Stimulated activated CD4-positive, alpha-beta T cell treated with anti-CD3 and anti-CD28 coated beads, TNF-alpha, amount 100 ng/mL, for 4 hours (primary cell): ENCODE results near the gene TMEM8B.

Experiments used
- DNase-seq, 3 experiments: peaks; one replicate each; pipeline ENCODE4 v3.0.0-alpha.2; 2020; ENCODE audit warnings: low read depth in 3 of 3

The TMEM8B gene

DNA sequence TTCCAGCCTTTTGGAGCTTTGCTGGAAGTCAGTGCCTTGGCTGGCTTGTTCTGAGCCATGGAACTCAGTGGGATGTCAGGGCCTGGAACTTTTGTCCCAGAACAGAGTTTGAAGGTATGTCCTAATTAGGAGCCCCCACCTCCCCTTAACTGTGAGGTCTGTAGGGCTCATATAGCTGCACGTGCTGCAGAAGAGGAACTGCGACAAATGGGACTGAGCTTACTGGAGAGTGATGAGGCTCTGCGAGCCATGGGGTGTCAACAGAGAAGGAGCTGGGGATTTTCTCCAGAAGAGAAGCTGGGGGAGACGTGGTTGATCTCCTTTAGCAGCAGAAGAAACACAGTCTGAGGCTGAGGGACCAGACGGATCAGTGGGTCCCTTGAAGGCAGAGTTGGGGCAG is 10.9 kb downstream of the TMEM8B start:
- DNase-seq: no peak

DNA sequence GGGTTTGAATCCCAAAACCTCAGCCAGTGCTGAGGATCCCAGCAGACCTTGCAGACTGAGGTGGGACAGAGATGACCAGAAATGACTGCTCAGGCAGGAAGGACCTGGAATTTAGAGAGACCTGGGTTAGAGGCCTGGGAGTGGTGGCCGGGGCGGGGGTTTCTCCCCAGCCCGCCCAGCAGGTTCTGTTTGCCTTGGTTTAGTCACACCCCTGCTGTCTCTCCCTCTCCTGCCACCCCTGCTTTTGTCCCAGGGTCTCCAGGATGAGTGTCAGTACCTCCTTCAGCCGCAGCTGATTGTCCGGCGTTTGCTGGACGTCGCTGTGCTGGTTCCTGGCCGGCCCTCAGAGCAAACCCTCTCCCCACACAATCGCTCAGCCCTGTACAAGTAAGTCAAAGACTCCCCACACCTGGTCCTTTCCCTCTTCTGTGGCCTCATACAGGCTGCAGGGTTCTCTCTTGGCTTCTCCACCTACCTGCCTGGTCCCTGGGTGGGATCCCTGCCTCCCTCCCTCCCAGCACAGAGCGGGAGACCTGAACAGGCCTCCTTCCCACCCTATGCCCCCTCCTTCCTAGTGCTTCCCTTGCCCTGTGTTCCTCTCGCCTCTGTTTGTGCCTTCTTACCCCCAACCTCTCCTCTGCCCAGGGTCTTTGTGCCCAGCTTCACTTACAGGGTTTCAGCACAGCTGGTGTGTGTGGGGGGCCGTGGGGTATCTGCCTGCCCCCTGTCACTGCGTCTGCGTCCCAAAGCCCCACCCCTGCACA is 12.0 kb downstream of the TMEM8B start:
- DNase-seq: no peak

DNA sequence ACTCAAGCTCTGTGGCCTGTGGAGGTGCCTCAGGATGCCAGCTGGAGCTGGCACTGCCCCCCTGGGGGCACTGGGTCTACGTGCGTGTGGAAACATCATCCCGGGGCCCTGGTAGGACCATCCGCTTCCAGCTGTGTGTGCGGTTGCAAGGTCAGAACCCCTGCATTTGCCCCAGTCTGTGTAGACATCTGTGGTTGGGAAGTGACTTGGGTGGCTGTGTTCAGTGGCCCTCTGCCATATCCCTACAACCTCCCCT is 12.5 kb downstream of the TMEM8B start:
- no peak for DNase-seq

DNA sequence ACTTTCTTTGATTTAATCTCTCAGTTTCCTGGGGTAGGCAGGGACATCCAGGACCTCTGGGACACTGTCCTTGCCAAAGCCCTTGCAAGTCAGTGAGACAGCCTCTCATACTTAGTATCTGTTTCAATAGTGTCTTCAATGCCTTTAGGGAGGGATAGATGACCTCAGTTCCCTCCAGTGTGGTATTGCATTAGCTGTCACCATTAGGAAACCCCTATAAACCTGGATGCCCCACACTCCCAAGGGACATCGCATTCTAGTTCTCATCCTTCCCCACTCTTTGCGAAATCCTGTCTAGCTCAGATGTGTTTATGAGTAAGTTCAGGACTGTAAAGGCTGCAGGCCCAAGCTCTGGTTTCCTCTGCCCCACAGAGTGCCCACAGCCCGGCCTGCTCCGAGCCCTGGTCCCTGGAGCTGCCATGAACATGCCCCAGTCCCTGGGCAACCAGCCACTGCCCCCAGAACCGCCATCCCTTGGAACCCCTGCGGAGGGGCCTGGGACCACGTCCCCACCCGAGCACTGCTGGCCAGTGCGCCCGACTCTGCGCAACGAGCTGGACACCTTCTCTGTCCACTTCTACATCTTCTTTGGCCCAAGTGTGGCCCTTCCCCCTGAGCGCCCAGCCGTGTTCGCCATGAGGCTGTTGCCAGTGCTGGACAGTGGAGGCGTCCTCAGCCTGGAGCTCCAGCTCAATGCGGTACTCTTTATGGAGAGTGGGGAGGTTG is 13.2 kb downstream of the TMEM8B start:
- DNase-seq: no peak

DNA sequence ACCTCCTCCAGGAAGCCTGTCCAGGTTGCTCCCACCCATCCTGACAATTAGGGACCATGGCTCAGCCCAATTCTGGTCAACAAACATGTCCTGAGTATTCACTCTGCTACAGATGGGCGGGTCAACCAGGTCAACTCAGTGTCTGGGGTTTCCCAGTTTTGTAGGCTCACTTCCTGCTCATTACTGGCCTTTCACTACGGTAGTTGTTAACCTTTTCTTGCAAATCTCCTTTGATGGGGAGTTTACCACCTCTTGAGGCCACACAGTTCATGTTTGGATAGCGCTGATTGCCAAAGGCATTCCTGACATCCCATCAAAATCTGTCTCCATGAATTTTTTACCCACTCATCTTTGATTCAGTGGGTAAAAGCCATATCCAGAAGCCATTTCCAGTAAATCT is 13.8 kb downstream of the TMEM8B start:
- no peak for DNase-seq

DNA sequence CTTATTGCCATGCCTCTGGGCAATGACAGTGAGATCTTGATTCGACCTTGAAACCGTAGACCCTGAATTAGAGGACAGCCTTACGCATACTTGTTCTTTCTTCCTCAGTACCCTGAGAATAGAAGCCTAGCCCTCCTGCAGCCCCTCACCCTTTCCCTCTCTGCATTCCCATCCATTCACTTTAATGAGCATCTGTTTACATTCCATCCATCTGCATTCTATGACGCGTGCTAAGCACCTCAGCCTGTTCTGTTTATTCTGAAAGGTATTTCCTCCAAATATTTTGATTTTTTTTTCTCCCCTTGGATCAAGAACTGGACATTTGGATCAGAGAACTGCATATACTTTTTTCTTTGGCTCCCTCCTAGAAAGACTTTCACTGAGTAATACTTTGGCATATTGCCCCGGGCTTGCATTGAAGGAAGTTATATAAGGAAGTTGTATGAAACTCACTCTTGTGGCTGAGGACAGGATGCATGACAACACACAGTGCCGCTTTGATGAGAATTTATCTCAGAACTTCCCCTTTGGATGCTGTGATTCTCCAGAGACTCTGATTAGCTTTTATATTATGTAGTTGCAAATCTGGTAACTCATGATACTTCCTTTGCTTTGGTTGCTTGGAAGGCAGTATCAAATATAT is 15.7 kb downstream of the TMEM8B start:
- DNase-seq: no peak

DNA sequence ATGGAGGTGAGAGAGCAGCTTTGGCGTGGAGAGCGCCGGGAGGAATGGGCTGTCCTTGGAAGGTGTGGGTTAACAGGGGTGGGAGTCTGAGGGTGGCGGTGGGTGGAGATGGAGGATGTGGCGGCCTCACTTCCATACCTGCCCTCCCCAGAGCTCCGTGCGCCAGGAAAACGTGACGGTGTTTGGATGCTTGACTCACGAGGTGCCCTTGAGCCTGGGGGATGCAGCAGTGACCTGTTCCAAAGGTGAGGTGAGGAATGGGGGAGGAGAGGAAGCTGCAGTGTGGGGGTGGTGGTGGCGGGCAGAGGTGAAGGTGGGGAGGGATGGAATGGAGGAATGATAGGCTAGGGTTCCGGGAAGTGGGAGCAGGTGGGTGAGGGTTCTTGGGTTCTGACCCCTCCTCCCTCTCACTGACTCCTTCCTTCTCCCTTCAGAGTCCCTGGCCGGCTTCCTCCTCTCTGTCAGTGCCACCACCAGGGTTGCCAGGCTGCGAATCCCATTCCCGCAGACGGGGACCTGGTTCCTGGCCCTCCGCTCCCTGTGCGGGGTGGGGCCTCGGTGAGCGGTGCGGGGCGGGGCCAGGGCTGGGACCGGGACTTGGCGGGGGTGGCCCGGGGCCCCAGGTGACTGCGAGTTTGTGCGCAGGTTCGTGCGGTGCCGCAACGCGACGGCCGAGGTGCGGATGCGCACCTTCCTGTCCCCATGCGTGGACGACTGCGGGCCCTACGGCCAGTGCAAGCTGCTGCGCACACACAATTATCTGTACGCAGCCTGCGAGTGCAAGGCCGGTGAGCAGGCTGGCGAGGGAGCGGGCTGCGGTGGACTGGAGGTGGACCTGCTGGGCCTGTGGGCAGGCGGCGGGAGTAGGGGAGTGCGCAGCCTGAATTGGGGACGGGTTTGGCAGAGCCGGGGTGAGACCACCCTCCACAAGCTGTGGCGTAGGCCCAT is 17.1 kb downstream of the TMEM8B start:
- no peak for DNase-seq

DNA sequence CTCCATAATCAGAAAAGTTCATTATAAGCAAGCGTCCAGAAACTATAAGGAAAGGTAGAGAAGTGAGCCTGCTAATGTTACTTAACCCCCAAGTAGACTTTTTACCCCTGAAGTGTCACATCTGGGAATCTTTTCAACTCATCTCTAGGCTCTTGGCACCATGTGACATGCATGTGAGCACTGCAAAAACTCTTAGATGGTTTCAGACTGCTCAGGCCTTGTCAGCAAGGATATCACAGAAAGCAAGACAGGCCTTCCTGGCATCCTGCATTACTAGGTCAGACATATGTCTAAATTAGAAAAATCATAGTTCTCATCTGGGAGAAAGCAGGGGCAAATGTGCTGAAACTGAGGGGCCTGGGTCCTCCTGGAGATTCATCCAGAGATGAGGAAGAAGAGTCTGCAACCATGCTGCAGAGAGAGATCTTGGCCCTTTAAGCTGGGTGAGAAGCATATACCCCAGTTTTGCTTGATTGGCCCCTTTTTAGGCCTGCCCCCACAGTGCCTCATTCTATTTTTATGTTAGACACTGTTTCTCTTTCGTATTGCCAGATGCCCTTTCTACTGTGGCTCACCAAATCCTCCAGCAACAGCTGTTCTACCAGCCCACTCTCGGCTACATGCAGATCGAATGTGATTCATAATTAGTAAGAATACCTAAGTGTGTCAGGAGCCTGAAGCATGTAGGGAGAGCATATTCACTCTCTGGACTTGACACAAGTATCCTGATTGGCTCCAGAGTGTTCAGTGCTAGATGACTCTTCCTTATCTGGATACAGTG is 19.0 kb downstream of the TMEM8B start:
- DNase-seq: no peak

DNA sequence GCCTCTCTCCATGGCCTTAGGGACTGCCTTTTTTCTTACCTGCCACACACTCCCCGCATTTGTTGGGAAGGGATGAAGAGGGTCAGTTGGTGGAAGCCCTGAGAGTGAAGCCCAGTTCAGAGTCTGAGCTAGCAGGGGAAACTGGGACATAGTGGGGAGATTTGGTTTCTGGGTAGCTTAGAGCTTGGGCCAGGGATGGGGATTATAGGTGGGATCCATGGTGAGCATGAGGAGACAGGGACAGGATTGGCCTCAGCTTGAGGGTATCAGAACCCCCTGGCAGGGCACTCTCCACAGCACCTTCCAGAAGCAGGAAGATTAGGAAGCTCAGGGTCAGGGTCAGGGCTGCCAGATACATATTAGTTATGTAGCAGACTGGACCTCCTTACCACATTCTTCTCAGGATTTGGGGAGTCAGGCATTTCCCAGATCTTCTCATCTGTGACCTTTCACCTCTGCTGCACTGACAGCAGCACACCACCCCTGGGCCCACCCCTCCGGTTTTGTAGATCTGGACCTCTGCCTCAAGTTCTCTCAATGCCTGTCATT is 23.3 kb downstream of the TMEM8B start:
- DNase-seq: no peak

DNA sequence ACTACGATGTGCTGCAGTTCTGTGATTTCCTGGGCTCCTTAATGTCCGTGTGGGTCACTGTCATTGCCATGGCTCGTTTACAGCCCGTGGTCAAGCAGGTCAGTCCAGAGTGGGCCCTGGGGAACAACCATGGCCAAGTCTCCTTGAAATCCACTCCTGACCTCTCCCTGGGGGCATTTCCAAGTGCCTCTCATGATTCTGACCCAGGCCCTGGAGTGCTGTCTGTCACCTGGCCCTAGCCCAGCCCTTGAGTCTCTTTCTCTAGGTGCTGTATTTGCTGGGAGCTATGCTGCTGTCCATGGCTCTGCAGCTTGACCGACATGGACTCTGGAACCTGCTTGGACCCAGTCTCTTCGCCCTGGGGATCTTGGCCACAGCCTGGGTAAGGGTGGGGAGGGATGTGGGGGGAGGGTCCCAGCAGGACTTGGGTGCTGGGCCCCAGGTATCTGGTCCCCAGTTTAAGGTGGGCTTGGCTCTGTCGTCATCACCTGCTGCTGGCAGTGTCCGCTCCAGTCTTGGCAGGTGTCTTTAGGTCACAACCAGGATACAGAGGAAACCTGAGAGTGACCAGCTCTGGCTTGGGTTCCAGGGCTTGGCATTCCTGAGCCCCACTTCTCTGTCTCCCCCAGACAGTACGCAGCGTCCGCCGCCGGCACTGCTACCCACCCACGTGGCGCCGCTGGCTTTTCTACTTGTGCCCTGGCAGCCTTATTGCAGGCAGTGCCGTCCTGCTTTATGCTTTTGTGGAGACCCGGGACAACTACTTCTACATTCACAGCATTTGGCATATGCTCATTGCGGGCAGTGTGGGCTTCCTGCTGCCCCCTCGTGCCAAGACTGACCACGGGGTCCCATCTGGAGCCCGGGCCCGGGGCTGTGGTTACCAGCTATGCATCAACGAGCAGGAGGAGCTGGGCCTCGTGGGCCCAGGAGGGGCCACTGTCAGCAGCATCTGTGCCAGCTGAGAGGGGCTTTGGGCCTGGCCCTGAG is 24.1 kb downstream of the TMEM8B start:
- no peak for DNase-seq

DNA sequence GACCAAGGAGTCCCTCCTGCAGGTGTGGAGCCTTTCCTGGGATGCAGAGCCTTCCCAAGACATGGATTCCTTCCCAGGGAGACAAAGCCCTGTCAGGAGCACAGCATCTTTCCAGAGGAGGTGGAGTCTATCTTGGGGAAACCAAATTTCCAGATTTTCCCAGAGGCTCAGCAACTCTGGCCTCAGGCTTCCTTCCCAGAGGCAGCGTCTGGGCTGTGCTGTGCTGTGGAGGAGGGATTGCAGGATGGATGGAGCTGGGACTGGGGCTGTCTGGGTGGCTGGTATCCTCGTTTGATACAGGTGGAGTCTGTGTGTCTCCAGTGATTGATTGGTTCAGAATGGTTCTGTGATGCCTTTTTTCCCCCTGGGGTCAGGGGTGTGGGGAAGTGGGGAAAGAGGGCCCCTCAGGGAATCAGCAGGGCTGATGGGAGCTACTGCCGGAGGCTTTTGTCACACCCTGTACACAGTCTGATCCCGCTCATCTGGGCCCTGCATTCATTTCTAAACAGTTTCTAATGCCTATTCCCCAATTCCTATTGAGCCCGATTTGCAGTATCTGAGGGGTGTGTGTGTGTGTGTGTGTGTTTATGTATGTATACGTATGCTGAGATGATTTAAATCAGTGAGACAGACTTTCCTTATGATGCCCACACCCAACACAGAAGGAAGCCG is 25.2 kb downstream of the TMEM8B start:
- DNase-seq: no peak

DNA sequence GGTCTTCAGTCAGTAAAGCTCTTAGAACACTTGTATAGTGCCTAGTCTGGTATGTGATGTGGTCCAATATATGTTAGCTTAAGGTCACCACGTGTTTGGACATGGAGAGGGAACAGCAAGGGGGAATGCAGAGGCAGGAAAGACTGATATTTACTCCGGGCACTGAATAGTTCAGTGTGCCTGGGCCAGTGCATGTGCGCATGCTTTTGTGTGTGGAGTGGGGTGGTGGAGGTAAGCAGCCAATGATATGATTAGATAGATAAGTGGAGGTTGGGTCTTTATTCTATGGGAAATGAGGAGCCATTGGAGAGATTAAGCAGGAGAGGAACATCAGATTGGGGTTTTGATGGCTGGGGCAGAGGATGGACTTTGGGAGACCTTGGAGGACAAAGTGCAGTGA is 27.2 kb downstream of the TMEM8B start:
- DNase-seq: no peak

DNA sequence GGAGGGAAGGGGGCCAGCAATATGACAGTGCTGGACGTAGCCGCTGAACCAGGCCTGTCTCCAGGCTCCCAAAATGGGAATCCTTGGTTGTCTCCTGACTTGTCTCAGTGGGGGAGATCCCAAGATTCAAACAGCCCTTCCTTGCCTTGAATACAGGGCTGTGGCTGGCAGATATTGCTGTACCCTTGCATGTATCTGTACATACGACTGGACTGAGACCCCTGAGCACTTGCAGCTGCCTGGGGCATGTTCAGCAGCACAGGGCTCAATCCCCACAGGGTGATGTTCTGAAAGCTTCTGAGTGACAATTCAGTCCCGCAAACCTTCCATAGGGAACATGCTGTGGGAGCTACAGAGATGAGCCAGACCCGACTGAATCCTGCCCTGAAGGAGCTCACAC is 27.9 kb downstream of the TMEM8B start:
- no peak for DNase-seq

DNA sequence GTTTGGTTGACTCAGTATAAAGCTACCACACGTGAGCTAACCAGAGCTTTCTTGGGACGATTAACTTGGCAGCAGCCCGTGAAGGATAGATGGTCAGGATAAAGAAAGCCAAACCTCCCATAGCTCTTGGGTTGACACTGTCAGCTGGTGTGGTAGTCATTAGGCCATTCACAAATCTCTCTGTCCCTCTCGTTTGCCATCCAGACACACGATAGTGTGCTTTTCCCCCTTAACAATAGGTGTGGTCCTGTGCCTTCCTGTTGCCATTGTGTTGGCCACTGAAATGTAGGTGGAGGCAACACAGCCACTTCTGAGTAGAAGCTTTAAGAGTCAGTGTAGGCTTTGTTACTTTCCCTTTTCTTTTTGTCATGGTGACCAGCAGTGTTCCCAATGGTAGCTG is 29.4 kb downstream of the TMEM8B start:
- DNase-seq: no peak

DNA sequence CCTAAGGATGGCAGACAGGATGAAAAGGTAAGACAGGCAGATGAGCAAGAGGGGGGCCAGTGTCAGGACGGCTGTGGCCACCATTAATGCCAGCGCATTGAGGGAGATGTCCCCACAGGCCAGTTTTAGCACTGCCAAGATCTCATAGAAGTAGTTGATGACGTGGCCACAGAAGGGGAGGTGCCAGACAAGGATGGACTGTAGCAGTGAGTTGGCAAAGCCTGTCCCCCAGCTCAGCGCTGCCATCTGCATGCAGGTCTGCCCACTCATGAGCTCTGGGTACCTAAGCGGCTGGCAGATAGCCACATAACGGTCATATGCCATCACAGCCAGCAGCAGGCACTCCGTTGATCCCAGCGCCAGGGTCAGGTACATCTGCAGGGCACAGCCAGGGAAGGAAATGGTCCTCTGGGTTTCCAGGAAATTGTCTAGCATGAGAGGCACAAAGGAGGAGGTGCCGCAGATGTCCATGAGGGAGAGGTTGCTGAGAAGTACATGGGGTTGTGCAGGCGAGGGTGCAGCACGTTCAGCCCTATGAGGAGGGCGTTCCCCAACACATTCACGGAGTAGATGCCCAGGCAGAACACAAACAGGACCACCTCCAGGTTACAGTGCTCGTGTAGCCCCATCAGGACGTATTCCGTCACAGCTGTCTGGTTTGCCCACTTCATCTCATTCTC is 30.4 kb downstream of the TMEM8B start:
- DNase-seq: no peak

DNA sequence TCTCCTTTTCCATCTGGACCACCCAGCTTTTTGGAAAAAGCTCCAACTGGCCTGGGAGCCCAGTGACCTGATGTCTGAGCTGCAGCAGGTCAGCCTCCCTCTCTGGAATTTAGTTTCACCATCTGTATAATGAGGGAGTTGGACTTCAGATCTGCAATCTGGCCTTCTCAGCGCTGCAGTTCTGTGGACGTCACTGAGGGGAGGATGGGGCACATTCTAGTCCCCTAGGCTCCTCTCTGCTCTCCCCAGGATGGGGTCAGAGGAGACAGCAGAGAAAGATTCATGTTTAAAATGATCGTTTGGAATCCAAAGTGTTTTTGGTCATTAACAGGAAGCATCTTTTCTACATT is 30.9 kb downstream of the TMEM8B start:
- DNase-seq: no peak

DNA sequence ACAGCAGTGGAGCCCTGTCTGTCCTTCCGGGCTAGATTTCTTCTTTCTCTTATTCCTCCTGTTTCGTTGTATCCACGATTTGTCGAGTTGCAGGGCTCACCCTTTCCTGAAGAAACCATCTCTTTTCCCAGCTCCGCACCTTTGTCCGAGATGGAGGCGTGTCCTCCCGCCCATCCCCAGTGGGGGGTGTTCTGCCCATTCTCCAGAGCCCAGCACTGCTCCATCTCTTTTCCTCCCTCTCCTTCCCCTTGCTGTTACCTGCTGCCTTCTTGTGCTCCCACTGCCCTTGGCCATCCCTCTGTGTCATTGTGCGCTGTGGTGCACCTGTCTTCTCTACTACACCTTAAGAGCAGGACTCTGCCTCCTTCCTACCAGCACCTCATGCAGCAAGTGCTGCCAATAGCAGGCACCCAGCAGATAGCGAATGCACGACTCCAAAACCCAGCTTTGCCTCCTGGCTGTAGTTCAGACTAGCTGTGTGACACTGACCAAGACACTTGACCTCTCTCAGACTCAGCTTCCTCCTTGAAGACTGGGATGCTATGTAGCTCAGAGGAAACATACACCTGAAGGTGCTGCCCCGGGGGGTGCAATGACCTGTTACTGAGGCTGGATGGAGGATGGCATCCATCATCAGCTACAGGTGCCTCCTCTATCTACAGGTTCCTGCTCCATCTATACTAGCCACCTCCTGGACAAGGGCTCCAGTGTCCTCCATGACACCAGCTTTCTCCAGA is 32.3 kb downstream of the TMEM8B start:
- DNase-seq: no peak

DNA sequence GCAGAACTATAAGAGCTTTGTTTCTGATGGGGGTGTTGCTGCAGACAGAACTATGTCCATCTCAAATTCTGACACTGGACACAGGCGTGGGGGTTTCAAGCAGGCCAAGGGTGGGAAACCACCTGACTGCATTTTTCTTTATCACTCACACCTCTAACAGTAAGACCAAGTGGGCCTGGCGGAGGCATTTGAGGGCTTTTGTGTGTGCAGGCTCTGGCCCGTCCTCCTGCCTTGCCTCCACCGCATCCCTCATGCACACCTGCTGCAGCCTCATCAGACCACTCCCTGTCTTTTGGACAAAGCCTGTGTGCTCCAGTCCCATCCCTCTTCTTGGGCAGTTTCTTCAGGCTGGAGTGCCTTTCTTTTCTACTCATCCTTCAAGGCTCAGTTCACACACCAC is 33.3 kb downstream of the TMEM8B start:
- no peak for DNase-seq
